GM12878 (cell line): ENCODE data around the gene ZNF765. TPM values are rescaled to one million over a fixed set of nuclear protein-coding genes. Genes with fewer than 3 reads are reported as not detected.

Source experiments
- ATAC-seq: fragments of 200-7000 bp; cut with Tn5 transposase; 3 replicates; pipeline ENCODE4 v1.9.1; 2020; ENCODE audit warnings: mild to moderate bottlenecking, moderate library complexity
- BruUV-seq: library from RNA; stranded (reverse); fragments of 400-500 nt; replicated peaks from 2 replicates; lab custom pipeline; 2021; lab: Mats Ljungman, UMichigan
- CTCF ChIA-PET: fragments of 300-600 bp; sonication (Branson Sonifier 250); formaldehyde crosslinking; extraction: SDS; loops from one replicate; lab custom pipeline; 2021; ENCODE audit warnings: inconsistent platforms; lab: Yijun Ruan, JAX
- POLR2A ChIA-PET: fragments of 350-600 bp; formaldehyde crosslinking; extraction: SDS; loops from one replicate; lab custom pipeline; 2021; ENCODE audit warnings: inconsistent platforms; lab: Charles Lee
- RAD21 ChIA-PET: fragments of 300-600 bp; sonication (Branson Sonifier 250); formaldehyde crosslinking; loops from one replicate; lab custom pipeline; 2023; ENCODE audit warnings: antibody characterized with exemption; ENCODE audit not compliant: unreplicated experiment; lab: Charles Lee
- SMC1A ChIA-PET: fragments of 300-600 bp; sonication (Branson Sonifier 250); formaldehyde crosslinking; loops from one replicate; lab custom pipeline; 2023; ENCODE audit not compliant: unreplicated experiment, uncharacterized antibody; lab: Charles Lee
- DNase-seq: peaks from one replicate; pipeline ENCODE4 v3.0.0-alpha.2; 2011; ENCODE audit warnings: low read depth, low spot score
- FAIRE-seq: peaks from 3 replicates; lab custom pipeline; 2011; peaks lifted over from hg19 to GRCh38; lab: Jason Lieb, UNC
- H2AFZ ChIP-seq: 2 replicates; pipeline ENCODE4 v1.6.0; 2011; ENCODE audit warnings: low read depth, low read length, control low read depth; ENCODE audit not compliant: control insufficient read depth
- H3K27ac ChIP-seq: 2 replicates; pipeline ENCODE4 v1.5.1; 2011; ENCODE audit warnings: control low read depth; ENCODE audit not compliant: control insufficient read depth, insufficient read depth
- H3K27me3 ChIP-seq, 2 experiments: replicated peaks in 1 of 2; 2 replicates each; pipeline versions ENCODE4 v1.6.0 to v1.6.1; 2011; ENCODE audit warnings: low read length in 1 of 2; ENCODE audit not compliant: control insufficient read depth in 2 of 2, insufficient read depth in 2 of 2
- H3K36me3 ChIP-seq, 2 experiments: 2 replicates each; pipeline ENCODE4 v1.5.1; 2011; ENCODE audit warnings: low read length in 1 of 2; ENCODE audit not compliant: control insufficient read depth in 2 of 2, insufficient read depth in 2 of 2
- H3K4me1 ChIP-seq: 2 replicates; pipeline ENCODE4 v1.6.1; 2011; ENCODE audit warnings: mild to moderate bottlenecking, low read length, moderate library complexity, mixed read lengths; ENCODE audit not compliant: control insufficient read depth, insufficient read depth
- H3K4me2 ChIP-seq: 2 replicates; pipeline ENCODE4 v1.6.0; 2011; ENCODE audit warnings: control low read depth; ENCODE audit not compliant: control insufficient read depth, insufficient read depth
- H3K4me3 ChIP-seq: fragments of 200-600 bp; sonication (generic); 2 replicates; pipeline ENCODE4 v1.5.1; 2016
- H3K79me2 ChIP-seq: 2 replicates; pipeline ENCODE4 v1.6.0; 2011; ENCODE audit warnings: low read length; ENCODE audit not compliant: control insufficient read depth, insufficient read depth
- H3K9ac ChIP-seq: 2 replicates; pipeline ENCODE4 v1.8.0; 2011; ENCODE audit warnings: low read length, control low read depth, mixed read lengths; ENCODE audit not compliant: control insufficient read depth, insufficient read depth
- H3K9me3 ChIP-seq: replicated peaks from 3 replicates; pipeline ENCODE4 v1.5.1; 2011; ENCODE audit warnings: mild to moderate bottlenecking, low read length; ENCODE audit not compliant: control insufficient read depth, insufficient read depth
- H4K20me1 ChIP-seq: 2 replicates; pipeline ENCODE4 v1.6.0; 2011; ENCODE audit not compliant: control insufficient read depth, insufficient read depth
- CBFB ChIP-seq: IDR thresholded peaks from 2 replicates; pipeline ENCODE4 v1.6.1; 2016; ENCODE audit warnings: antibody characterized with exemption, low read depth
- CBX5 ChIP-seq: sonication (generic); IDR thresholded peaks from 2 replicates; pipeline ENCODE4 v1.6.1; 2016; ENCODE audit warnings: low read depth, moderate library complexity, mild to moderate bottlenecking, inconsistent platforms
- CEBPB ChIP-seq, 2 experiments: fragments of 150-350 bp in 1 of 2; IDR thresholded peaks; 2 replicates each; pipeline ENCODE4 v1.6.1; 2012 to 2014; ENCODE audit warnings: low read depth in 2 of 2, low read length in 2 of 2, borderline replicate concordance in 1 of 2, inconsistent platforms in 1 of 2
- EGR1 ChIP-seq, 2 experiments: IDR thresholded peaks; 1 replicate in 1 of 2; 2 replicates in 1 of 2; pipeline ENCODE4 v1.6.1; 2011 to 2012; ENCODE audit warnings: low read depth in 2 of 2, low read length in 2 of 2, borderline replicate concordance in 1 of 2, mild to moderate bottlenecking in 1 of 2, moderate library complexity in 1 of 2
- ESRRA ChIP-seq: IDR thresholded peaks from 2 replicates; pipeline ENCODE4 v1.6.1; 2012; ENCODE audit warnings: mild to moderate bottlenecking, low read length, improper control_type of control experiment
- EZH2 ChIP-seq: IDR thresholded peaks from 2 replicates; pipeline ENCODE4 v1.6.1; 2012; ENCODE audit warnings: low read depth, mild to moderate bottlenecking, control low read depth, inconsistent platforms, low read length, borderline replicate concordance; ENCODE audit not compliant: control insufficient read depth
- PAX5 ChIP-seq: IDR thresholded peaks from 2 replicates; pipeline ENCODE4 v1.6.1; 2011; ENCODE audit warnings: low read depth, low read length, borderline replicate concordance
- POU2F2 ChIP-seq: IDR thresholded peaks from 3 replicates; pipeline ENCODE4 v1.6.1; 2011; ENCODE audit warnings: low read depth, mild to moderate bottlenecking, low read length, borderline replicate concordance
- TBL1XR1 ChIP-seq: IDR thresholded peaks from 2 replicates; pipeline ENCODE4 v1.6.1; 2012; ENCODE audit warnings: low read depth, low read length, improper control_type of control experiment
- TCF7 ChIP-seq: IDR thresholded peaks from 2 replicates; pipeline ENCODE4 v1.6.1; 2014; ENCODE audit warnings: antibody characterized with exemption, borderline replicate concordance
- ZNF207 ChIP-seq: fragments of 450-650 bp; IDR thresholded peaks from 2 replicates; pipeline ENCODE4 v1.6.1; 2014; ENCODE audit warnings: antibody characterized with exemption, mild to moderate bottlenecking, borderline replicate concordance
- WGBS: methylation state at CpG from one replicate; pipeline ENCODE4 v1.1.6; 2016; ENCODE audit warnings: low lambda C conversion rate; ENCODE audit not compliant: insufficient replicate concordance, insufficient coverage; ENCODE audit errors: missing lambda C conversion rate; 5-methylcytosine and 5-hydroxymethylcytosine counted together
- in situ Hi-C: fragments of 300-500 bp; cut with MboI; formaldehyde crosslinking; loops from 9 replicates; pipeline ENCODE4 v1.14.3; 2018; ENCODE audit warnings: mixed read lengths
- intact Hi-C: fragments of 100-400 bp; cut with micrococcal nuclease; formaldehyde crosslinking; loops from one replicate; pipeline ENCODE4 v1.14.2; 2022; ENCODE audit not compliant: unreplicated experiment
- polyA plus RNA-seq, 11 experiments: library from polyadenylated mRNA; depleted of rRNA in 4 of 11; unstranded in 6 of 11; stranded (reverse) in 5 of 11; fragments of >200 nt; fragmentation: Nextera tagmentation in 4 of 11; fragmentation: Illumina TruSeq in 1 of 11; extraction: Ambion mirVana in 4 of 11; extraction: Trizol in 1 of 11; gene quantifications; 1 replicate in 1 of 11; 2 replicates in 10 of 11; pipeline versions ENCODE4 v1.2.1 to v1.2.3, GENCODE V29; 2011 to 2016; ENCODE audit warnings: inconsistent platforms in 2 of 11, missing spikeins in 2 of 11, low read depth in 1 of 11
- total RNA-seq, 4 experiments: library from RNA; depleted of rRNA in 3 of 4; stranded (reverse); fragments of >200 nt in 3 of 4; fragmentation: Illumina TruSeq in 1 of 4; extraction: Trizol in 1 of 4; gene quantifications; 2 replicates each; pipeline versions ENCODE4 v1.2.1 to v1.2.3, GENCODE V29; 2013 to 2021
- TF ChIP-seq, protein P1 (sequence below): IDR thresholded peaks from 2 replicates; pipeline ENCODE4 v1.6.1; 2012; ENCODE audit warnings: improper control_type of control experiment, low read depth, low read length; ENCODE audit not compliant: insufficient replicate concordance
- TF ChIP-seq, protein P2 (sequence below): IDR thresholded peaks from 2 replicates; pipeline ENCODE4 v1.6.1; 2012; ENCODE audit warnings: low read length, inconsistent platforms
- TF ChIP-seq, protein P3 (sequence below): fragments of 450-650 bp; IDR thresholded peaks from 2 replicates; pipeline ENCODE4 v1.6.1; 2017; ENCODE audit warnings: borderline replicate concordance

ZNF765 gene
- total and polyA plus RNA-seq, 10 of the 15 experiments (the other 5 are each of a cell fraction or from before 2014, with no cell fraction given), result 2.9 to 12.7 (median 7.0) TPM

DNA sequence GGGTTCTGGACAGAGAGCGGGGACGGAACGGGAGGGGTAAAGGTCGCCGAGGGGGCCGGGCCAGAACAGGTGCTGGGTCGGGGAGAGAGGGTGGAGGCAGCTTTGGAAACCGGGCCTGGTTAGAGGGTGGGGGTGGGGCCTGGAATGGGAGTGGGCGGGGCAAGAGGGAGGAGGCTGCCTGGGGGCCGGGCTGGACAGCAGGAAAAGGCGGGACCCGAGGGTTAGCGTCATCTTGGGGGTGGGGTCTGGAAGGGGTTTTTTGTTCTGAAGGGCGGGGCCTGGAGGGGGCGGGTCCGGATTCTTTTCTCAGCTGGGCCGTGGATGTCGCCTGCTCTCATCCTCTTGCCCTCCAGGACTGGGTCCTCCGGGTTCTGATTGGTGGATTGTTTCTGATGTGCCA lies 68.3 kb downstream of the ZNF765 start (continued):
- TF ChIP-seq, protein P1, sequence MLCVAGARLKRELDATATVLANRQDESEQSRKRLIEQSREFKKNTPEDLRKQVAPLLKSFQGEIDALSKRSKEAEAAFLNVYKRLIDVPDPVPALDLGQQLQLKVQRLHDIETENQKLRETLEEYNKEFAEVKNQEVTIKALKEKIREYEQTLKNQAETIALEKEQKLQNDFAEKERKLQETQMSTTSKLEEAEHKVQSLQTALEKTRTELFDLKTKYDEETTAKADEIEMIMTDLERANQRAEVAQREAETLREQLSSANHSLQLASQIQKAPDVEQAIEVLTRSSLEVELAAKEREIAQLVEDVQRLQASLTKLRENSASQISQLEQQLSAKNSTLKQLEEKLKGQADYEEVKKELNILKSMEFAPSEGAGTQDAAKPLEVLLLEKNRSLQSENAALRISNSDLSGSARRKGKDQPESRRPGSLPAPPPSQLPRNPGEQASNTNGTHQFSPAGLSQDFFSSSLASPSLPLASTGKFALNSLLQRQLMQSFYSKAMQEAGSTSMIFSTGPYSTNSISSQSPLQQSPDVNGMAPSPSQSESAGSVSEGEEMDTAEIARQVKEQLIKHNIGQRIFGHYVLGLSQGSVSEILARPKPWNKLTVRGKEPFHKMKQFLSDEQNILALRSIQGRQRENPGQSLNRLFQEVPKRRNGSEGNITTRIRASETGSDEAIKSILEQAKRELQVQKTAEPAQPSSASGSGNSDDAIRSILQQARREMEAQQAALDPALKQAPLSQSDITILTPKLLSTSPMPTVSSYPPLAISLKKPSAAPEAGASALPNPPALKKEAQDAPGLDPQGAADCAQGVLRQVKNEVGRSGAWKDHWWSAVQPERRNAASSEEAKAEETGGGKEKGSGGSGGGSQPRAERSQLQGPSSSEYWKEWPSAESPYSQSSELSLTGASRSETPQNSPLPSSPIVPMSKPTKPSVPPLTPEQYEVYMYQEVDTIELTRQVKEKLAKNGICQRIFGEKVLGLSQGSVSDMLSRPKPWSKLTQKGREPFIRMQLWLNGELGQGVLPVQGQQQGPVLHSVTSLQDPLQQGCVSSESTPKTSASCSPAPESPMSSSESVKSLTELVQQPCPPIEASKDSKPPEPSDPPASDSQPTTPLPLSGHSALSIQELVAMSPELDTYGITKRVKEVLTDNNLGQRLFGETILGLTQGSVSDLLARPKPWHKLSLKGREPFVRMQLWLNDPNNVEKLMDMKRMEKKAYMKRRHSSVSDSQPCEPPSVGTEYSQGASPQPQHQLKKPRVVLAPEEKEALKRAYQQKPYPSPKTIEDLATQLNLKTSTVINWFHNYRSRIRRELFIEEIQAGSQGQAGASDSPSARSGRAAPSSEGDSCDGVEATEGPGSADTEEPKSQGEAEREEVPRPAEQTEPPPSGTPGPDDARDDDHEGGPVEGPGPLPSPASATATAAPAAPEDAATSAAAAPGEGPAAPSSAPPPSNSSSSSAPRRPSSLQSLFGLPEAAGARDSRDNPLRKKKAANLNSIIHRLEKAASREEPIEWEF, result no peak

DNA sequence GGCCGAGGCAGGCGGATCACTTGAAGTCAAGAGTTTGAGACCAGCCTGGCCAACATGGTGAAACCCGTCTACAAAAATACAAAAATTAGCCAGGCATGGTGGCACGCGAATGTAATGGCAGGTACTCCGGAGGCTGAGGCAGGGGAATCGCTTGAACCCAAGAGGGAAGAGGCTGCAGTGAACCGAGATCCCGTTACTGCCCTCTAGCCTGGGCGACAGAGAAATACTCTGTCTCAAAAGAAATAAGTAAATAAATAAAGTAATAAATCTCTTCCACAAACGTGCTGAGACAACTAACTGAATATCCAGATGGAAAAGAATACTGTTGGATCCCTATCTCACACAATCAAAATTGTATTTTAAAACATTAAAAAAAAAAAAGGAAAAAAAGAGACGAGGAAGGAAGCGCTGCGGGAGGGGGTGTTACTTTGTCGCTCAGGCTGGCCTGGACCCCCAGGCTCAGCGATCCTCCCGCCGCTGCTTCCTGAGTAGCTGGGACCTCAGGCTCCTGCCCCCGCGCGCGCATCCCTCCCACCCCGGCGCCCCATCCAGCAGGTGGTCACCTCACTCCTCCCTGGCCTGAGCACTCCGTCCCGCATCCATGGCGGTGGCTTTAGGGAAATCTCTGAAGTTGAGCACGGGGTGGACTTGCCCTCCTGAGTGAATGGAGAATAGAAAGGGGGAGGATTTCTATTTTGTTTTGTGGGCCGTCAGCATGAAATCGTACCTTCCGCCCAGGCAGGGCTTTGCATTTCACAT lies 72.0 kb downstream of the ZNF765 start:
- H3K27me3 ChIP-seq, result no peaks in the 10 kb centered on the region
- 22% methylated on average over 25 of the region's 31 CpGs for WGBS
- ChIA-PET CTCF (no interaction called here), RAD21 (interaction anchor here (0.6 kb wide), 1 partner anchor 444 kb away, joined by 3 read pairs; no protein-coding TSS in a partner anchor), POLR2A (no interaction called here), SMC1A (no interaction called here)
- intact Hi-C loops (loop anchor here (1.0 kb wide), 1 partner anchor 53 kb away; no protein-coding TSS in a partner anchor), in situ Hi-C loops (no loop called here)
- peak overlapping the region; percentile 72 for H3K4me2 ChIP-seq
- H4K20me1 ChIP-seq, result no peaks in the 10 kb centered on the region
- no peaks in the 10 kb centered on the region; the same call in 2 of the 3 replicates for H3K9me3 ChIP-seq
- peak overlapping the region; percentile 96 for H3K4me3 ChIP-seq
- H3K79me2 ChIP-seq, result peaks cover 1% of the 10 kb centered on the region; the same call in 1 of the 2 replicates
- no TSS peak for BruUV-seq
- H3K36me3 ChIP-seq, result no peaks in the 10 kb centered on the region
- ATAC-seq, result peak; percentile 46
- peak overlapping the region; percentile 78 for H2AFZ ChIP-seq
- no peaks in the 10 kb centered on the region for H3K4me1 ChIP-seq
- DNase-seq, result no peak
- no peak overlapping the region for H3K9ac ChIP-seq
- FAIRE-seq, result no peak
- no peak overlapping the region for H3K27ac ChIP-seq
- TF ChIP-seq CBX5 (no peak), CBFB (no peak), TCF7 (no peak), EGR1 (IDR thresholded peaks at IDR 0.05; ENCODE audit: borderline replicate concordance in 1 of 2, low read depth in 2 of 2, low read length in 2 of 2) (no peak), TBL1XR1 (no peak), ZNF207 (no peak), PAX5 (no peak), CEBPB (IDR thresholded peaks at IDR 0.05; ENCODE audit: borderline replicate concordance in 1 of 2, low read depth in 2 of 2, low read length in 2 of 2) (no peak), ESRRA (no peak), EZH2 (no peak), POU2F2 (no peak)
- TF ChIP-seq, protein P2, sequence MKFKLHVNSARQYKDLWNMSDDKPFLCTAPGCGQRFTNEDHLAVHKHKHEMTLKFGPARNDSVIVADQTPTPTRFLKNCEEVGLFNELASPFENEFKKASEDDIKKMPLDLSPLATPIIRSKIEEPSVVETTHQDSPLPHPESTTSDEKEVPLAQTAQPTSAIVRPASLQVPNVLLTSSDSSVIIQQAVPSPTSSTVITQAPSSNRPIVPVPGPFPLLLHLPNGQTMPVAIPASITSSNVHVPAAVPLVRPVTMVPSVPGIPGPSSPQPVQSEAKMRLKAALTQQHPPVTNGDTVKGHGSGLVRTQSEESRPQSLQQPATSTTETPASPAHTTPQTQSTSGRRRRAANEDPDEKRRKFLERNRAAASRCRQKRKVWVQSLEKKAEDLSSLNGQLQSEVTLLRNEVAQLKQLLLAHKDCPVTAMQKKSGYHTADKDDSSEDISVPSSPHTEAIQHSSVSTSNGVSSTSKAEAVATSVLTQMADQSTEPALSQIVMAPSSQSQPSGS, result no peak
- TF ChIP-seq, protein P3, sequence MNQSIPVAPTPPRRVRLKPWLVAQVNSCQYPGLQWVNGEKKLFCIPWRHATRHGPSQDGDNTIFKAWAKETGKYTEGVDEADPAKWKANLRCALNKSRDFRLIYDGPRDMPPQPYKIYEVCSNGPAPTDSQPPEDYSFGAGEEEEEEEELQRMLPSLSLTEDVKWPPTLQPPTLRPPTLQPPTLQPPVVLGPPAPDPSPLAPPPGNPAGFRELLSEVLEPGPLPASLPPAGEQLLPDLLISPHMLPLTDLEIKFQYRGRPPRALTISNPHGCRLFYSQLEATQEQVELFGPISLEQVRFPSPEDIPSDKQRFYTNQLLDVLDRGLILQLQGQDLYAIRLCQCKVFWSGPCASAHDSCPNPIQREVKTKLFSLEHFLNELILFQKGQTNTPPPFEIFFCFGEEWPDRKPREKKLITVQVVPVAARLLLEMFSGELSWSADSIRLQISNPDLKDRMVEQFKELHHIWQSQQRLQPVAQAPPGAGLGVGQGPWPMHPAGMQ, result no peak
